Measurements from ENCODE around the gene RPA3.

The RPA3 gene

DNA sequence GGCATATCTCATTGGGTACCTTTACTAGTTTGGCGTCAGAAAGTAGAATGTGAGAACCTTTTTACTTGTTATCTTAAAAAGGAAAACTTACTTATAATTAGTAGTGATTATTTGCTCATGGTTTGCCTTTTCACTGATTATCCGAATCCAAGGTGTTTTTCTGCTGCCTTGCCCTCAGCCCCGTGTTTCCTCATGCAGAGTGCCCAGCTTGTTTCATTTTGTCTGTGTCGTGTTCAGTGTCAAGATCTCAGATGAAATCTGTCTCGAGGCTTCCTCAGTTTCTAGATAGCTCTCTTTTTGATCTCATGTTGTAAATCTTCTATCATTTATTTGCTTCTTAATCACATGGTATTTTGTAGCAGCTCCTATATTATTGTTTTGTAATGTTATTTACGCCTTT, 30.1 kb downstream of the RPA3 start:
- Histone ChIP-seq H3K27ac (replicated peaks) (no peak overlapping the region), H3K4me3 (replicated peaks; ENCODE audit: insufficient read depth, low read length) (no peak overlapping the region), H3K27me3 (ENCODE audit: insufficient read depth, poor library complexity, severe bottlenecking) (no peaks in the 10 kb centered on the region)
- TF ChIP-seq, protein P1, sequence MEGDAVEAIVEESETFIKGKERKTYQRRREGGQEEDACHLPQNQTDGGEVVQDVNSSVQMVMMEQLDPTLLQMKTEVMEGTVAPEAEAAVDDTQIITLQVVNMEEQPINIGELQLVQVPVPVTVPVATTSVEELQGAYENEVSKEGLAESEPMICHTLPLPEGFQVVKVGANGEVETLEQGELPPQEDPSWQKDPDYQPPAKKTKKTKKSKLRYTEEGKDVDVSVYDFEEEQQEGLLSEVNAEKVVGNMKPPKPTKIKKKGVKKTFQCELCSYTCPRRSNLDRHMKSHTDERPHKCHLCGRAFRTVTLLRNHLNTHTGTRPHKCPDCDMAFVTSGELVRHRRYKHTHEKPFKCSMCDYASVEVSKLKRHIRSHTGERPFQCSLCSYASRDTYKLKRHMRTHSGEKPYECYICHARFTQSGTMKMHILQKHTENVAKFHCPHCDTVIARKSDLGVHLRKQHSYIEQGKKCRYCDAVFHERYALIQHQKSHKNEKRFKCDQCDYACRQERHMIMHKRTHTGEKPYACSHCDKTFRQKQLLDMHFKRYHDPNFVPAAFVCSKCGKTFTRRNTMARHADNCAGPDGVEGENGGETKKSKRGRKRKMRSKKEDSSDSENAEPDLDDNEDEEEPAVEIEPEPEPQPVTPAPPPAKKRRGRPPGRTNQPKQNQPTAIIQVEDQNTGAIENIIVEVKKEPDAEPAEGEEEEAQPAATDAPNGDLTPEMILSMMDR (IDR thresholded peaks at IDR 0.05; ENCODE audit: insufficient read depth, low read length): no peak
- TF ChIP-seq GABPA (IDR thresholded peaks at IDR 0.05; ENCODE audit: low read depth) (no peak), POLR2AphosphoS5 (IDR thresholded peaks at IDR 0.05; ENCODE audit: low read depth) (no peak), SPI1 (IDR thresholded peaks at IDR 0.05; ENCODE audit: borderline replicate concordance, low read depth) (no peak)
- TF ChIP-seq, protein P2, sequence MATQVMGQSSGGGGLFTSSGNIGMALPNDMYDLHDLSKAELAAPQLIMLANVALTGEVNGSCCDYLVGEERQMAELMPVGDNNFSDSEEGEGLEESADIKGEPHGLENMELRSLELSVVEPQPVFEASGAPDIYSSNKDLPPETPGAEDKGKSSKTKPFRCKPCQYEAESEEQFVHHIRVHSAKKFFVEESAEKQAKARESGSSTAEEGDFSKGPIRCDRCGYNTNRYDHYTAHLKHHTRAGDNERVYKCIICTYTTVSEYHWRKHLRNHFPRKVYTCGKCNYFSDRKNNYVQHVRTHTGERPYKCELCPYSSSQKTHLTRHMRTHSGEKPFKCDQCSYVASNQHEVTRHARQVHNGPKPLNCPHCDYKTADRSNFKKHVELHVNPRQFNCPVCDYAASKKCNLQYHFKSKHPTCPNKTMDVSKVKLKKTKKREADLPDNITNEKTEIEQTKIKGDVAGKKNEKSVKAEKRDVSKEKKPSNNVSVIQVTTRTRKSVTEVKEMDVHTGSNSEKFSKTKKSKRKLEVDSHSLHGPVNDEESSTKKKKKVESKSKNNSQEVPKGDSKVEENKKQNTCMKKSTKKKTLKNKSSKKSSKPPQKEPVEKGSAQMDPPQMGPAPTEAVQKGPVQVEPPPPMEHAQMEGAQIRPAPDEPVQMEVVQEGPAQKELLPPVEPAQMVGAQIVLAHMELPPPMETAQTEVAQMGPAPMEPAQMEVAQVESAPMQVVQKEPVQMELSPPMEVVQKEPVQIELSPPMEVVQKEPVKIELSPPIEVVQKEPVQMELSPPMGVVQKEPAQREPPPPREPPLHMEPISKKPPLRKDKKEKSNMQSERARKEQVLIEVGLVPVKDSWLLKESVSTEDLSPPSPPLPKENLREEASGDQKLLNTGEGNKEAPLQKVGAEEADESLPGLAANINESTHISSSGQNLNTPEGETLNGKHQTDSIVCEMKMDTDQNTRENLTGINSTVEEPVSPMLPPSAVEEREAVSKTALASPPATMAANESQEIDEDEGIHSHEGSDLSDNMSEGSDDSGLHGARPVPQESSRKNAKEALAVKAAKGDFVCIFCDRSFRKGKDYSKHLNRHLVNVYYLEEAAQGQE (IDR thresholded peaks at IDR 0.05; ENCODE audit: insufficient replicate concordance, low read depth): no peak
- DNase-seq (ENCODE audit: low read depth in 1 of 2, low spot score in 1 of 2): no peak

- H3K4me3 ChIP-seq (replicated peaks; ENCODE audit: insufficient read depth, low read length): no peak overlapping the region
- H3K27me3 ChIP-seq (ENCODE audit: insufficient read depth, poor library complexity, severe bottlenecking): no peaks in the 10 kb centered on the region
- H3K27ac ChIP-seq (replicated peaks): no peak overlapping the region
- no peak for TF ChIP-seq POLR2AphosphoS5 (IDR thresholded peaks at IDR 0.05; ENCODE audit: low read depth)
- TF ChIP-seq, protein P1 (IDR thresholded peaks at IDR 0.05; ENCODE audit: insufficient read depth, low read length): no peak
- TF ChIP-seq, protein P2 (IDR thresholded peaks at IDR 0.05; ENCODE audit: insufficient replicate concordance, low read depth): no peak
- no peak for DNase-seq (ENCODE audit: low read depth in 1 of 2, low spot score in 1 of 2)
Observed at GRCh38 chr7:7687800-7688199, 30.6 kb downstream of the RPA3 start.

- DNase-seq (ENCODE audit: low read depth in 1 of 2, low spot score in 1 of 2): no peak
- no peaks in the 10 kb centered on the region for H3K27me3 ChIP-seq (ENCODE audit: insufficient read depth, poor library complexity, severe bottlenecking)
- H3K4me3 ChIP-seq (replicated peaks; ENCODE audit: insufficient read depth, low read length): no peak overlapping the region
- TF ChIP-seq, protein P1 (IDR thresholded peaks at IDR 0.05; ENCODE audit: insufficient read depth, low read length): no peak
- TF ChIP-seq POLR2AphosphoS5 (IDR thresholded peaks at IDR 0.05; ENCODE audit: low read depth) (no peak), SPI1 (IDR thresholded peaks at IDR 0.05; ENCODE audit: borderline replicate concordance, low read depth) (no peak), GABPA (IDR thresholded peaks at IDR 0.05; ENCODE audit: low read depth) (no peak)
- TF ChIP-seq, protein P2 (IDR thresholded peaks at IDR 0.05; ENCODE audit: insufficient replicate concordance, low read depth): no peak
- H3K27ac ChIP-seq (replicated peaks): no peak overlapping the region
Observed at GRCh38 chr7:7686811-7687508, 31.4 kb downstream of the RPA3 start.

Data from HL-60 (cell line).